ENCODE results near the gene C1orf115.

DNA sequence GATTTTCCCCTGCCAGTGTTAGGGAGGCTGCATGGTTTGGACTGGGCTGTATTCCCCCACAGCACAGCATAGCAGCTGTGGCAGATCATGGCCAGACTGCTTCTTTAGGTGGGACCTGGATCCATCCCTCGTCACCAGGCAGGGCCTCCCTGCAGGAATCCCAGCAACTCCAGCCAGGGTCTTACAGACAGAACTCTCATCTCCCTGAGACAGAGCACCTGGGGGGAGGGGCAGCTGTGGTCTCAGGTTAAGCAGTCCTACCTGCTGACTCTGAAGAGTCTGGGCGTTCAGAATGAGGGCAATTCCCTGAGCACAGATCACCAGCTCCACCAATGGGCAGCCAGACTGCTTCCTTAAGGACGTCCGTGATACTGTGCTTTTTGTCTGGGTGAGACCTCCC is 47.9 kb upstream of the C1orf115 start:
- no peak for TF ChIP-seq CTCF (IDR thresholded peaks at IDR 0.05)
- no peak for TF ChIP-seq POLR2A (IDR thresholded peaks at IDR 0.05; ENCODE audit: low read depth)

Measured in esophagus muscularis mucosa (tissue), 3 donors.